HG03432 (cell line): ENCODE data around the gene CNTN5.

Experiments
- ATAC-seq: cut with Tn5 transposase; IDR thresholded peaks from one replicate; pipeline ENCODE4 v1.9.1; 2021; ENCODE audit warnings: mild to moderate bottlenecking, moderate library complexity; ENCODE audit not compliant: unreplicated experiment

Gene CNTN5

DNA sequence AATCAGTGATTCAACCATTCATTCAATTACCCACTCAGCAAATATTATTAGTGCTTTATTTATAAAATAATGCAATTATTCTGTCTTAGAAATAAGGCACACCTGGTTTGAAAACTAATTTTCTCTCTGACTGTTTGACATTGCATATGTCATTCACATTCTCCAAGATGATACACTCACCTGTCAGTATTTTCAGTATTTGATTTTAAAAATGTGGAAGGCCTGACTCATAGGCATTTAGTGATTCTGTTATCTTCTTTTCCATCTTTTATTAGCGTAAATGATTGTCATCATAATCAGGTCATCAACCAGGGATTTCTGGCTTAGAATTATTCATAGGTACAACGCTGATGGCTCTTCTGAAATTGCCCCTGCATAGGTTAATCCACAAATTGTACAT lies 480.9 kb downstream of the CNTN5 start:
- no peak for ATAC-seq

- ATAC-seq, result no peak
These were observed 484.6 kb downstream of the CNTN5 start for GRCh38 chr11:99505316-99505715.

- ATAC-seq, result no peak
These were observed 485.1 kb downstream of the CNTN5 start for GRCh38 chr11:99505831-99506230.

GRCh38 chr11:99509863-99510262 lies 489.1 kb downstream of the CNTN5 start:
- ATAC-seq, result no peak

- ATAC-seq, result no peak
These were observed 492.6 kb downstream of the CNTN5 start for GRCh38 chr11:99513368-99513767.

DNA sequence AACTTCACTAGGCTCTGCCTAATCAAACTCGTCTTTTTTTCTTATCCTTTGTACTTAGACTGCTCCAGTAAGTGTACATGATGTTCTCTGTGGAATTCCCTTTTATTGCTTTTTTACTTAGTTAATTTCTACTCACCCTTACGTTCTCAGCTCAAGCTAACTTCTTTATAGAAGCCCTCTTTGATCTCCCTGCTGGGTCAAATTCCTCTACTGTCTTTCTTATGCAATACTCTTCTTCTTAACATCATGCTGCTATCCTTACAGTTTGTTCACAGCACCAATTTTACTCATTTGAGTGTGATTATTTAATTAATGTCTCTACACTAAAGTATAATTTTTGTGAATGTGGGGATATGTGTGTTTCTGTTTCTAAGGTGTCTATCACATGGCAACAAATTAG lies 498.3 kb downstream of the CNTN5 start:
- ATAC-seq, result no peak

GRCh38 chr11:99522467-99523173 lies 501.9 kb downstream of the CNTN5 start:
- ATAC-seq, result no peak

- no peak for ATAC-seq
These were observed 510.7 kb downstream of the CNTN5 start for GRCh38 chr11:99531468-99531867.

GRCh38 chr11:99534812-99535211 lies 514.1 kb downstream of the CNTN5 start:
- peak; percentile 74 for ATAC-seq

- peak; percentile 67 for ATAC-seq
These were observed 514.7 kb downstream of the CNTN5 start for GRCh38 chr11:99535406-99535805.

- peak; percentile 85 for ATAC-seq
These were observed 515.1 kb downstream of the CNTN5 start for GRCh38 chr11:99535819-99536218.

- no peak for ATAC-seq
These were observed 516.9 kb downstream of the CNTN5 start for GRCh38 chr11:99537681-99538080.

DNA sequence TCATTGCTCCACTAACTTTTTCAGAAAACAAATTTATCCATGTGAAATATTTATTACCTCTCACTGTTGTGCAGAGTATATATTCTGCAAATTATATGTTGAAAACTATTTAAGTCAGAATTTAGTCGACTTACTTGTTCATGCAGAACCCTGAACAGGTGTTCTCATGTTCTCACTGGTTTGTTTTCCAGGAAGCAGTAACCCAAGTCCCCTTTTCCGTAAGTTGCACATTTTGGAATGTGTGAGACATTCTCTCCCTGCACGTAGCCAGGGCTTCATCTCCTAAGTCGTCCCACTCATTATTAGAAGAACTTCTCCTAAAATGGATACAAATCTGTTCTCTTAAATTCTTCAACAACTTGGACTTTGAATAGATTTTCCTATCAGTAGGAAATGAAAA lies 524.9 kb downstream of the CNTN5 start:
- no peak for ATAC-seq

- no peak for ATAC-seq
These were observed 527.5 kb downstream of the CNTN5 start for GRCh38 chr11:99548264-99548663.

GRCh38 chr11:99554232-99554903 lies 533.6 kb downstream of the CNTN5 start:
- peak; percentile 55 for ATAC-seq

- ATAC-seq, result no peak
These were observed 534.7 kb downstream of the CNTN5 start for GRCh38 chr11:99555486-99555885.

DNA sequence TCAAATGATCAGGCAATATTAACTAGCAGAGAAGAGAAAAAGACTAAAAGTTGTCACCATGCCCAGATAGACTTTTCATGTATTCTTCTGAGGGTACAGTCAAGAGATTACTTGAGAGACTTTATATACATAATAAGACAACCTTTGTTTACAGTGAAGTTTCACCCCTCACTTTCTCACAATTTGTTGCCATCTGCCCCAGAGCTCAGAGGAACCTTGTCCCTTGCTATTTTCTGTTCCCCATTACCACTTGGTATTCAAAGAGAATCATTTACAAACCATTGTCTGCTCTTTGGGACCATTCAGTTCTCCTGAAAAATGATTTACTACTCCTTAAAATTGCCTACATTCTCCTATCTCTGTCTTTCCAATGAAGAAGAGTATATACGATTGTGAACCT lies 544.6 kb downstream of the CNTN5 start:
- peak; percentile 61 for ATAC-seq

GRCh38 chr11:99567334-99567956 lies 546.7 kb downstream of the CNTN5 start:
- no peak for ATAC-seq

GRCh38 chr11:99568808-99569207 lies 548.1 kb downstream of the CNTN5 start:
- ATAC-seq, result no peak

DNA sequence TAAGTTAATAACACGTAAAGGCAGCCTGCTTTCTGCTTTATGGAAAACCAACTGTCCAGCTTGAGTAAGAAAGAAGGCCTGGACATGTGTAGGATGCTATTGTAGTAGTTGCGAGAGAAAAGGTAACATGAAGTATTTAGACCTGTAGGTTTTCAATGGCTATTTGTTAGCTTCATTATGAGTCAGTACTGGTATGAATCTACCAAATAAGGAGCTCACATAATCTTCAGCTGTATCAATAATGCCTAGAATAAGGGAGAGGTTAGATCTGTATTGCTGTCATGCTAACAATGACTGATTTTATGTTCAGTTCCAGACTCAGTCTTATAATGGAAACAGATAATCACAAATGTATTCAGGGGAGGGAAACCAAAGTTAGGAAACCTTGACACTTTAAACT lies 550.3 kb downstream of the CNTN5 start:
- peak; percentile 75 for ATAC-seq

GRCh38 chr11:99584830-99585229 lies 564.1 kb downstream of the CNTN5 start:
- no peak for ATAC-seq

DNA sequence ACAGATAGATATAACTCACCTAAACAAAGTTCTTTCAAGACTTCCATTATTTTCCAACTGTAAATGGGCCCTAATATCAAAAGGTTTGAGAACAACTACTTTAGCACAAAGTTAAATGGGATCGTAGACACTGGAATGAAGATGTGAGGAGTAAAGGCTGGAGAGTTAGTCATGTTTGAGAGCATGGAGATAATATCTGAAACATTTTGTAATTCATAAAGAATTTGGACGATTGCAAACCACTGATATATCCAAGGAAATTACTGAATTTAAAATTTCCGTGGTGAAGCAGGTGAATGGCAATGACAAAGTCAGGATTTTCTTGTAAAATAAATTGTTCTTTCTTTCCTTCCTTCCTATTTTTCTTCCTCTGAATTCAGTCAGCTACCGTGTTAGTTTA lies 564.9 kb downstream of the CNTN5 start:
- ATAC-seq, result no peak
